HepG2 (cell line): ENCODE measurements around the gene TNFAIP2. TPM values are rescaled to one million over a fixed set of nuclear protein-coding genes. Genes with fewer than 3 reads are reported as not detected.
A peak's percentile ranks its signal among the peaks of the same experiment; 100 is the strongest.

Source experiments
- ATF6 ChIP-seq: sonication (generic); formaldehyde crosslinking; conservative IDR thresholded peaks from 2 replicates; pipeline ENCODE4 v1.4.0; 2020; ENCODE audit warnings: missing genetic modification reagents
- FOXO4 ChIP-seq: sonication (generic); formaldehyde crosslinking; conservative IDR thresholded peaks from 2 replicates; pipeline ENCODE4 v1.8.1; 2023; ENCODE audit warnings: missing genetic modification reagents
- HMGA1 ChIP-seq: sonication (generic); formaldehyde crosslinking; conservative IDR thresholded peaks from 2 replicates; pipeline ENCODE4 v1.4.0; 2020; ENCODE audit warnings: missing genetic modification reagents
- HNRNPL ChIP-seq: fragments of 200-400 bp; formaldehyde crosslinking; IDR thresholded peaks from 2 replicates; pipeline ENCODE4 v1.6.1; 2017; ENCODE audit warnings: mild to moderate bottlenecking, low read depth, low read length
- MTF2 ChIP-seq: sonication (generic); formaldehyde crosslinking; IDR thresholded peaks from 2 replicates; pipeline ENCODE4 v1.5.0; 2020; ENCODE audit warnings: missing genetic modification reagents, borderline replicate concordance
- PHF21A ChIP-seq: sonication (generic); formaldehyde crosslinking; IDR thresholded peaks from 2 replicates; pipeline ENCODE4 v1.5.0; 2020; ENCODE audit warnings: mild to moderate bottlenecking, missing genetic modification reagents
- PLRG1 ChIP-seq: fragments of 450-650 bp; conservative IDR thresholded peaks from 2 replicates; pipeline ENCODE4 v1.6.1; 2016
- SIN3A ChIP-seq: IDR thresholded peaks from 2 replicates; pipeline ENCODE4 v1.6.1; 2011; ENCODE audit warnings: low read depth, mild to moderate bottlenecking, control low read depth, low read length, borderline replicate concordance
- ZFP36 ChIP-seq: fragments of 150-350 bp; IDR thresholded peaks from 2 replicates; pipeline ENCODE4 v1.6.1; 2018; ENCODE audit warnings: borderline replicate concordance, low read length, low read depth; ENCODE audit not compliant: partially characterized antibody
- ZNF30 ChIP-seq: sonication (generic); formaldehyde crosslinking; IDR thresholded peaks from 2 replicates; pipeline ENCODE4 v1.5.0; 2020; ENCODE audit warnings: mild to moderate bottlenecking, missing genetic modification reagents
- ZNF326 ChIP-seq: sonication (generic); formaldehyde crosslinking; IDR thresholded peaks from 2 replicates; pipeline ENCODE4 v1.4.0; 2020; ENCODE audit warnings: missing genetic modification reagents, borderline replicate concordance
- ZNF562 ChIP-seq: sonication (generic); formaldehyde crosslinking; IDR thresholded peaks from 2 replicates; pipeline ENCODE4 v1.8.0; 2022; ENCODE audit warnings: missing genetic modification reagents, borderline replicate concordance
- ZNF598 ChIP-seq: sonication (generic); formaldehyde crosslinking; IDR thresholded peaks from 2 replicates; pipeline ENCODE4 v1.5.1; 2020; ENCODE audit warnings: mild to moderate bottlenecking, missing genetic modification reagents, borderline replicate concordance
- ZNF619 ChIP-seq: sonication (generic); formaldehyde crosslinking; IDR thresholded peaks from 2 replicates; pipeline ENCODE4 v1.4.0; 2020; ENCODE audit warnings: mild to moderate bottlenecking, missing genetic modification reagents
- ZNF768 ChIP-seq: sonication (generic); formaldehyde crosslinking; IDR thresholded peaks from 2 replicates; pipeline ENCODE4 v1.4.0; 2020; ENCODE audit warnings: missing genetic modification reagents
- ZSCAN9 ChIP-seq: IDR thresholded peaks from 2 replicates; pipeline ENCODE4 v1.6.1; 2016; ENCODE audit warnings: borderline replicate concordance
- polyA plus RNA-seq, 8 experiments: library from polyadenylated mRNA; depleted of rRNA in 3 of 8; stranded (reverse) in 7 of 8; unstranded in 1 of 8; fragments of >200 nt; fragmentation: Illumina TruSeq in 4 of 8; extraction: Trizol in 4 of 8; gene quantifications; 2 replicates each; pipeline versions ENCODE4 v1.2.1 to v1.2.3, GENCODE V29; 2011 to 2016; ENCODE audit warnings: low read depth in 4 of 8, missing spikeins in 1 of 8, mixed read lengths in 1 of 8; ENCODE audit not compliant: insufficient read depth in 1 of 8
- total RNA-seq, 5 experiments: library from RNA; depleted of rRNA; stranded (reverse); fragments of >200 nt; fragmentation: Illumina TruSeq; extraction: Trizol; gene quantifications; 2 replicates each; pipeline ENCODE4 v1.2.3, GENCODE V29; 2016; ENCODE audit warnings: low read depth in 1 of 5
- TF ChIP-seq, protein P1 (sequence below): IDR thresholded peaks from 2 replicates; pipeline ENCODE4 v1.6.1; 2016; ENCODE audit warnings: missing genetic modification reagents, missing compliant biosample characterization

Gene TNFAIP2
- total and polyA plus RNA-seq, 2 of the 13 experiments (the other 11 are each of a cell fraction or from before 2014, with no cell fraction given): 0.46 to 1.5 TPM

GRCh38 chr14:103074729-103075367, 48.4 kb upstream of the TNFAIP2 start (continued):
- TF ChIP-seq ZNF768 (CRISPR knock-in tag) (no peak), SIN3A (peak; percentile 31; the same call in 1 of the 2 replicates), ATF6 (CRISPR knock-in tag) (no peak), ZNF326 (CRISPR knock-in tag) (no peak), ZFP36 (no peak), ZNF30 (0 out of 2 replicates have a peak, but pooled peaks have one; percentile 30), ZNF562 (CRISPR knock-in tag) (no peak), ZNF619 (CRISPR knock-in tag) (no peak), ZSCAN9 (CRISPR knock-in tag) (0 out of 2 replicates have a peak, but pooled peaks have one; percentile 3), FOXO4 (CRISPR knock-in tag) (0 out of 2 replicates have a peak, but pooled peaks have one; percentile 84), HMGA1 (CRISPR knock-in tag) (no peak), PLRG1 (no peak), ZNF598 (0 out of 2 replicates have a peak, but pooled peaks have one; percentile 5), PHF21A (peak; percentile 9; the same call in 1 of the 2 replicates), HNRNPL (peak; percentile 40; the same call in 1 of the 2 replicates), MTF2 (CRISPR knock-in tag) (0 out of 2 replicates have a peak, but pooled peaks have one; percentile 16)
- TF ChIP-seq, protein P1, sequence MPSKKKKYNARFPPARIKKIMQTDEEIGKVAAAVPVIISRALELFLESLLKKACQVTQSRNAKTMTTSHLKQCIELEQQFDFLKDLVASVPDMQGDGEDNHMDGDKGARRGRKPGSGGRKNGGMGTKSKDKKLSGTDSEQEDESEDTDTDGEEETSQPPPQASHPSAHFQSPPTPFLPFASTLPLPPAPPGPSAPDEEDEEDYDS (CRISPR knock-in tag): peak; percentile 14; the same call in 1 of the 2 replicates
